Left hindlimb (tissue), 1 donor: Measurements from ENCODE around the gene ATRN.
"Not testable (repeated sequence)": the region's sequence is repeated elsewhere in the genome, so short reads cannot be mapped to it uniquely, and the experiment has no call there.

ENCODE experiments used
- DNase-seq: peaks from one replicate; pipeline ENCODE4 v3.0.0-alpha.2; 2018

Gene ATRN

DNA sequence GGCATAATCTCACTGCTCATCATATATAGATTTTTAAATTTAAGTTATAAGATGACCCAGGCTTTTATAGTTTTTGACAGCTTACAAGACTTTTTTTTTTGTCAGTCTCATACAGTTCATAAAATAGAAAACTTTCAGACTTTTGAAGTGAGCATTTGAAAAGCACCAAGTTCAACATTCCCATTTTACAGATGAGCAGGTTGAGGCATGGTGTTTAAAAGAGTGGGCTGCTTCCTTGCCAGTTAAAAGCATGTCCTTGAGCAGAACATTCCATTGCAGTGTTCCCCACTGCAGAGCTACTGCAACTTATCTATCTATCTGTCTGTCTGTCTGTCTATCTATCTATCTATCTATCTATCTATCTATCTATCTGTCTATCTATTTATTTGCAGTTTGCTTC is 105.5 kb downstream of the ATRN start:
- no peak for DNase-seq

DNA sequence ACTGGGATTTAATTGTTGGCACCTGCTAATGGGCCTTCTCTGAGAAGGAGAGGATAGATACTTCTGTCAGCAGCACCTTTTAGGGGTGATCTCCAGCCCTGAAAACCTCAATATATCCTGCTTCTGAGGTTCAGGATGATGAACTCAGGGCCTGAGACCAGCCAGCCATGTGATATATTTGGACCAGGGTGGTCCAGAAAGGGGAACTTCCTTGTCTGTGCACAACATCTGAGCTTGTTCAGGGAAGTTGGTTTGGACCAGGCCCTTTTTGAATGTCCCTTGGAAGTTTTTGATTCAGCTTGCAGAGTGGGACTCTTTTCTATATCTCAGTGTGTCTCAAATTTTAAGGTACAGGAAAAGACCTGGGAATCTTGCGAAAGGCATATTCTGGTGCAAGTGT is 106.5 kb downstream of the ATRN start:
- no peak for DNase-seq

DNA sequence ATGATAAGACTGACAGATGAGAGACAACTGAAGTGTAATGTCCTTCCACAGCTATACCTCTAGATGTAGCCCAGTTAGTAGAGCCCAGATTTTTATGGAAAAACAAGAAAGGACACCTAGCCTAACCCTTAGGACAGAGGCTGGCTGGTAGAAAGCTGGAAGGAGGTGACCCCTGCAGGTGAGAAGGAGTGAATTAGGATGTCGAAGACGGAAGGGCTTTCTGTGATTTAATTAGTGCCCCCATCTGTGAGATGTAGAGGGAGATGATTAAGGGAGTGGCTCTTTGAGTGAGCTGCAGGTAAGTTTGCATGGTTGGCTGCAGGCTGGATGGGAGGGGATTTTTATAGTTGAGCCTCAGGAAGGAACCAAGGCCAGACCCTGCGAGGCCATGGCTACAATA is 109.6 kb downstream of the ATRN start:
- no peak for DNase-seq

DNA sequence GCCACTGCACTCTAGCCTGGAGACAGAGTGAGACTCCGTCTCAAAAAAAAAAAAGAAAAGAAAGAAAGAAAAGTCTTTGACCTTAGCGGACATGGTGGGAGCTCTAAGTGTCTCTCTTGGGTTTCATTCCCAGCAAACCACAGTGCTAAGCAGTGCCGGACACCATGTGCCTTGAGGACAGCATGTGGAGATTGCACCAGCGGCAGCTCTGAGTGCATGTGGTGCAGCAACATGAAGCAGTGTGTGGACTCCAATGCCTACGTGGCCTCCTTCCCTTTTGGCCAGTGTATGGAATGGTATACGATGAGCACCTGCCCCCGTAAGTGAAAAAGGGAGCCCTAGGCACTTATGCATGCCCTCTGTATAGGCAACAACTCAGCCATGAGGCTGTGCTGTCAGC is 112.9 kb downstream of the ATRN start:
- no peak for DNase-seq

DNA sequence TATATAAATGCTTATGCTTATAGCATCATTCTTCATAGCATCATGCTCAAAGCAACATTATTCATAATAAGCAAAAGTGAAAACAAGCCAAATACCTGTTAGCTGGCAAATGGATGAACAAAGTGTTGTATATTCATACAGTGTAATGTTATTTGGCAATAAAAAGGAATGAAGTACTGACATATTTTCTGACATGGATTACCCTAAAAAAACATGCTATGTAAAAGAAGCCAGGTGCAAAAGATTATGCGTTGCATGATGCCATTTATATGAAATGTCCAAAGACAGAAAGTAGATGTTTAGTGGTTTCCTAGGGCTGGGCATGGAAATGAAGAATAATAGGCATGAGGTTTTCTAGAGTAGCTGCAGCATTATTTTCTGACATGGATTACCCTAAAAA is 115.3 kb downstream of the ATRN start:
- DNase-seq = no peak

DNA sequence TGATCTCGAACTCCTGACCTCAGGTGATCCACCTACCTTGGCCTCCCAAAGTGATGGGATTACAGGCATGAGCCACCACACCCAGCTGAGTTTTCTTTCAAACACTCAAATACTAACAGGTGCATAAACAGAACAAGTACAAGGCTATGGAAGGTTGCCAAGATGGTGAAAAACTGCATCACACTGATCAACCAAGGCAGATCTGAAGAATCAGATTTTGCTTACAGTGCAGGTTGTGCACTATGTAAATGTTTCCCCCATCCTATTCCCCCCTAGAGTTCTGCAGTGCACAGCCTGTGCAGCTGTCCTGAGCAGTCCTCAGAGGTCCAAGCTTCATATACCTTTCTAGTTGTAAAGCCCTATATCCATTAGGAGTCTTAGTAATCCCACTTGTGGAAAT is 119.3 kb downstream of the ATRN start:
- DNase-seq = no peak

DNA sequence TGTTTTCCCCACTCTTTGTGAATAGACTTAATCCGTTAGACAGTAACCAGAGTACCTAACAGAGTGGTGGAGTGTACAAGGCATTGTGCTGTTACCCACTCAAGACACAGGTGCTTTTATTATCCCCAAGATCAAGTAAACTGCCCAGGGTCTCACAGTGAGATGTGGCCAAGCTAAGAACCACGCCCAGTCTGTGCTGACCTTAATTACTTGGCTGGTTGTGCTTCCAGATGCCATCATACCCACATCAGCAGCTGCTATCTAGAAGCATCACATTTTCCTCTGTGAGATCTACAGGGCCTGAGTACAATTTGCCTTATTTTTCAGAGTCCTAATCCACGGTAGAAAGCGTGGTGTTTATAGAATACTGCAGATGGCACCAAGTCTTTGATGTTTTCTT is 122.1 kb downstream of the ATRN start:
- no peak for DNase-seq

DNA sequence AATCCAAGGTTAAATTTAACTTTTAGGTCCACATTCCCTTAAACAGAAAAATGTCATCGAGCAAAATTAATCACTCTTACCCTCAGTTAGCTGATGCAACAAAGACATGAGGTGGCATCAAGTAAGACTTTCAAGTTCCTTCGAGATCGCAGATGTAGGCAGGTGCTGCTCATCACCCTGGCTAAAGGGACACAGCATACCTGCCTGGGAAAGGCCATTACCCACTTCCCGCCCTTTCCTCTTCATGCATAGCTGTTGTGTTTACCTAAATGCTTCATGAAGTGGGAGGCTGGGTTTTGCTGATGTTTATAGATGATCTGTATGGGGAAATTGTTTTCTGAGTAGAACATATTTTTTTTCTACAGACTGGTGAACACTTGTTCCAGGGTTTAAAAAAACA is 124.7 kb downstream of the ATRN start:
- no peak for DNase-seq

DNA sequence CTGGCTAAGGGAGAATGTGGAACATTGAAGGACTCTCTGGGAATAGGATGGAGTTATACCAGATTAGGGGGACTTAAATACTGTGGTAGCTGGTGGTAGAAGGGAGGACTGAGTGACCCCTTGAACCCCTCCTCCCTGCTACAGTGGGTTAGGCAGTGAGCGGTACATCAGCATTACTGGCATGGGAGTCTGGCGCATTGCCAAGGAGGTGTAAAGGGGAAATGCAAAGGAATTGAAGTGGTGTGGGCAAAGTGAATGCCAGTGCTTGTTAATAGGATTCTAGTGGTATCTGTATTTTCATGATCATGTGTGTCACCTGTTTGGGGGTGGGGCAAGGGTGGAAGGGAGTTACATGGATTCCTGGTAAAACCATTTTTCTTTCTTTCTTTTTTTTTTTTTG is 132.3 kb downstream of the ATRN start:
- DNase-seq = no peak

DNA sequence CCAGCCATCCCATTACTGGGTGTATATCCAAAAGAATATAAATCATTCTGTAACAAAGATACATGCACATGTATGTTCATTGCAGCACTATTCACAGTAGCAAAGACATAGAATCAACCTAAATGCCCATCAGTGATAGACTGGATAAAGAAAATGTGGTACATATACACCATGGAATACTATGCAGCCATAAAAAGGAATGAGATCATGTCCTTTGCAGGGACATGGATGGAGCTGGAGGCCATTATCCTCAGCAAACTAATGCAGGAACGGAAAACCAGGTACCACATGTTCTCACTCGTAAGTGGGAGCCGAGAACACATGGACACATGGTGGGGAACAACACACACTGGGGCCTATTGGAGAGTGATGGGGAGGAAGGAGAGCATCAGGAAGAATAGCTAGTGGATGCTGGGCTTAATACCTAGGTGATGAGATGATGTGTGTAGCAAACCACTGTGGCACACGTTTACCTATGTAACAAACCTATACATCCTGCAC is 134.6 kb downstream of the ATRN start:
- not testable (repeated sequence) for DNase-seq

DNA sequence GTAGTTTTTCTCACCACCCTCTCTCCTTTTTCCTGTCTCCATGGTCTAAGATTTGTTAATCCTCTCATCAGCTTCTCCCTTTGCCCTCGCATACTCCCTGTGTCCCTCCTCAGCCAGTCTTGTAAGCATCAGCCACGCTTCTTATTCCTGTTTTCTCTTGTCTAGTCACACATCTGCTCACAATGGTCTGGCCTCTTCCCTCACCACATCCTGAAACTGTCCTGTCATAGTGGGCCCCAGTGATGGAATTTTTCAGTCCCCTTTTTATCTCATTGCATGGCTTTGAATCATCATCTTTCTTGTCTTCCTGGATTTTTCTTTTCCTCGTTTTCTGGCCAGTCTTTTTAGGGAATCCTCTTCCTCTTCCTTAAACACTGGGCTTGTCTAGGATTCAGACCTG is 135.2 kb downstream of the ATRN start:
- no peak for DNase-seq

DNA sequence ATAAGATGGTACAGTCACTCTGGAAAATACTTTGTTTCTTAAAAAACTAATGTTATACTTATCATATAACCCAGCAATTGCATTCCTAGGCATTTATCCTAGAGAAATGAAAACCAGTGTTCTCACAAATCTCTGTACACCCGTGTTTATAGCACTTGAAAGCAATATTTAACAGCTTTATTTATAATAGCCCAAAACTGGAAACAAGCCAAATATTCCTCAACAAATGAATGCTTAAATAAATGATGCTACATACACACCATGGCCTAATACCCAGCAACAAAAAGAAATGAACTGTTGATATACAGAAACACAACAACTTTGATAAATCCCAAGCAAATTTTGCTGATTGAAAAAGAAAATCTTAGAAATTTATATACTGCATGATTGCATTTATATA is 141.1 kb downstream of the ATRN start:
- DNase-seq = no peak

DNA sequence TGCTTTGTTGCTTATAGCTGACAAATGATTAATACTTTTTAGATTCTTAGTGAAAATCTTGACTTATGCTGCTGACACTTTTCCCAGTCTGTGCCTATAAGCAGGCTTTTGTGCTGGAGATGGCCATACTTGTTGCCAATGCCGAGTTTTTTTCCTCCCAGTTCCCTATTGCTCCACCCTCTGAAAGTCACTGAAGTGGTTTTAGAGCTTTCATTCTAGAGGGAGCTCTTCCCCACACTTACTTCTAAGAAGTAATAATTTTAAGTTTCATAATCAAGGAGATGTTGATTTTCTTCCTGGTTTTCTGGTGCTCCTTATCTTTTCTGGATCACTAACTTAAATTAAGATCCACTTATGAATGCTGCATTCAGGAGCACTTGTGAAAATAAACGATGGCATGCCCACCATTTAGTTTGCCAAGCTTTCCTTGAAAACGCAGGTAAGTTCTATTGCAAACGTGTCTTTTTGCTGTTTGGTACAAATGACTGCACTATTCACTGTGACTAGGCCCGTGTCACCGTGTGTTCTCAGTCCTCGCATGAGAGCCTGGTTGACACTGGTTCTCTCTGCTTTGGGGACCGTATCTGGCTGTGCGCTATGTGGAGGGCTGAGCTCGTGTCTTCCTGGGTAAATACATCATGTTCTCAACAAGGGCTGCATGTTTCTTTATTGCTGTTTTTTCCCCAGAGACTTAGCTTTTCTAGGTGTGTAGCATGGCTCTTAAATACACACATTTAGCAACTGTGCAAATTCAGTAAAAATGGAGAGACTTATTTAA is 142.2 kb downstream of the ATRN start:
- DNase-seq = no peak

DNA sequence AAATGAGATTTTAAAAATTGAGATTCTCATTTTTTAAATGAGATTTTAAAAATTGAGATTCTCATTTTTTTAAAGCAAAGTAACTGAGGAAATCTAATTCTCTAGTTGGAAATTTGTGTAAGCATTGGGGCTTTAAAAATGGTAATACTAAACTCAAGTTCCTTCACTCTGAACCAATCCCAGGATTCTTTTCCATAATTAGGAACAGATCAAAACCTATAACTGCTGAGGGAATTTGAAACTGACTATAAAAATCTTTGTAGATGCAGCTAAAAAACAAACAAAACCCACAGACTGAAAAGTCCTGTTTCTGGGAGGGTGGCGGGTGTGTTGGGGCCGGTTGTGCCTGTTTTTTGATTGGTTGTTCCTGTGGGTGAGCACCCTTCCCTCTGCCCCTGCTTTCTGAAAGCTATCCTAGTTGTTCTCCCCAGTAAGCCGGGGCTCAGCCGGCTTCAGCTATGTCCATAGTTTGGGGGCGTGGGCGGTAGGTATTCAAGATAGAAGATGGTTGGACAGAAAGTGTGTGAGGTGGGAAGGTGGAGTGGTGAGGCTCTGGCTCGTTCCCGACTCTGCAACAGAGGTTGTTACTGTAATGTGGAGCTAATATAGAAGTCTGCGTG is 143.1 kb downstream of the ATRN start:
- DNase-seq = no peak

DNA sequence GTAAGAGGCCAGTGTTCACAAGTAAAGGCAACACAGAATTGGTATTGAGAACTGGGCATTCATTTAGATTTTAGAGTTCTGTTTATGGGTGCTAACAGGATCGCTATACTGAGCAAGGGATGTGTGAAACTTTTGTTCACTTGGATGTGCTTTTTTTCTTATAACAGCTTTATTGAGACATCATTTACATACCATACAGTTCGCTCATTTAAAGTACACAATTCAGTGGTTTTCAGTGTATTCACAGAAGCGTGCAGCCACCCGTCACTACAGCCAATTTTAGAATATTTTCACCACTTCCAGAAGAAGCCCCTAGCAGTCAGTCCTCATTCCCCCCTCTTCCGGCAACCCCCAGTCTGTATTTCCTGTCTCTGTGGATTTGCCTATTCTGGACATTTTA is 143.6 kb downstream of the ATRN start:
- no peak for DNase-seq

DNA sequence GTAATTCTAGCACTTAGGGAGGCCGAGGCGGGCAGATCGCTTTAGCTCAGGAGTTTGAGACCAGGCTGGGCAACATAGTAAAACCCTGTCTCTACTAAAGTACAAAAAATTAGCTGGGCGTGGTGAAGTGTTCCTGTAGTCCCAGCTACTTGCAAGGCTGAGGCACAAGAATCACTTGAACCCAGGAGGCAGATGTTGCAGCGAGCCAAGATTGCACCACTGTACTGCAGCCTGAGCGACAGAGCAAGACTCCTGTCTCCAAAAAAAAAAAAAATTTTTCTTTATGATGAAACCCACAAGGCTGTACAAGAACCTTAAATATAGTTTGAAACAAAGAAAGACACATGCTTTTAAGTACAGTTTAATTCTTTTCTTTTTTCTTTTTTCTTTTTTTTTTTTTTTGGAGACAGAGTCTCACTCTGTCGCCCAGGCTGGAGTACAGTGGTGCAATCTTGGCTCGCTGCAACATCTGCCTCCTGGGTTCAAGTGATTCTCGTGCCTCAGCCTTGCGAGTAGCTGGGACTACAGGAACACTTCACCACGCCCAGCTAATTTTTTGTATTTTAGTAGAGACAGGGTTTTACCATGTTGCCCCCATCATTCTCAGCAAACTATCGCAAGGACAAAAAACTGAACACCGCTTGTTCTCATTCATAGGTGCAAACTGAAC is 144.5 kb downstream of the ATRN start:
- not testable (repeated sequence) for DNase-seq

DNA sequence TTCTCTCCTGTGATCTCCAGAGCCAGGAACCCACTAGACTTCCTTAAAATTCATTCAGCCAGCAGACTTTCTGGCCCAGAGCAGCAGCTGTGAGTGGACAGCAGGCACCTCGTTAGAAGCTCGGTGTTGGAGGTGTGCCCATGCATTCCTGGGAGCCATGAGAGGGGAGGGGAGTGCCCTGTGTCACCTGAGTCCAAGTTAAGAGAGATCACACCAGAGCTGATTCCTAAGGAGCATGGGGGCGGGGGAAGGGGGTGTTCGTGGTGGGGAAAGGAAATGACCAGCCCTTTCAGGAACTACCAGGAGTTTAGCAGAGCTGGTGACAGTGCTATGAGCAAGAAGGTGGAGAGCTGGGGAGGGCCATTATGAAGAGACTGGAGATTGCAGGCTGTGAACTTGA is 145.4 kb downstream of the ATRN start:
- DNase-seq = no peak

DNA sequence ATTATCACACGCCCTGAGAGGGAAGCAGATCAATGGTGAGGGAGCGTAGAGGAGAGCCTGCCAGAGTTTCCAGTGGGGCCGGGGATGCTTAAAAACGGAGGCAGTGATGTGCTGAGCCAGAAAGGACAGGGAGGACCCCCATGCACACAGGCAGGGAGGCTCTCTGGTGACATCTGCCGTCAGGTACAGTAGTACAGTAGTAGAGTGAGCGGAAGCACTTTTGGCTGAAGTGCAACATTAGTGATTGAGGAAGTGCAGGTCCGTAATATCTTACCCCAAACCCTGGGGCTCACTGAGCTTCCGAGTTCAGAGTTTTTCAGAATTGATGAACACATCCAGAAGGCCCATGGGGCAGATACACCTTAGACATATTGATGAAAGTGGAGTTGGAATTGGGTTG is 150.3 kb downstream of the ATRN start:
- no peak for DNase-seq

DNA sequence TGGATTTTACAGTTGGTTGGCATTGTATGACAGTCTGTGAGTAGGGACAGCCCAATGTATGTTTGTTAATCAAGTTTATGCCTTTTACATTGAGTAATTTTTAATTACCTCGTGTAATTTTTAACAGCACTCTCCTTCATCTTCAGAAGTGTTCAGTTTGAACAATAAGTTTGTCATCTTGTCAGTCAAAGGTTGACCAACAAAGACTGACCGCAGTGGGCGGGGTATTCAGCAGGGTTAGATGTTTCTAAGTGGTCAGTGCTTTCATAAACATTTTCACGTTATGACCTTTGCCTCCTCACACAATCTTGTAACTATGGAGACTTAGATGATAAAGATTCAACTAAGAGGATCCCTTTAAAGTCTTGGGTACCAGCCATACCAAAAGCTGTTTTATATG is 151.6 kb downstream of the ATRN start:
- no peak for DNase-seq

DNA sequence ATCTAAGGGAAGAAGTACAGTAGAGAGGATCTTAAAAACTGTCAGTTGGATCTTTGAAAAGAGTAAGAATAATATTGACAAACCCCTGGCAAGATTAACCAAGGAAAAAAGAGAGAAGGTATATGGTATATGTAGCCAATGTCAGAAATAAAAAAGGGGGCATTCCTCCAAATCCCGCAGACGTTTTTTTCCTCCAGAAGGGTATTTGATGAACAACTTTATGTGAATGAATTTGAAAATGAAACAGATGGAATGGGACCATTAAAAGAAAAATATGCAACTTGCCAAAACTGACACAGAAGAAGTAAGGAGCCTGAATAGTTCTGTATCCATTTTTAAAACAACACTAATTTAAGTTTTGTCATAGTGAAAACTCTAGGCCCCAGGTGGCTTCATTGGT is 156.7 kb downstream of the ATRN start:
- DNase-seq = no peak

DNA sequence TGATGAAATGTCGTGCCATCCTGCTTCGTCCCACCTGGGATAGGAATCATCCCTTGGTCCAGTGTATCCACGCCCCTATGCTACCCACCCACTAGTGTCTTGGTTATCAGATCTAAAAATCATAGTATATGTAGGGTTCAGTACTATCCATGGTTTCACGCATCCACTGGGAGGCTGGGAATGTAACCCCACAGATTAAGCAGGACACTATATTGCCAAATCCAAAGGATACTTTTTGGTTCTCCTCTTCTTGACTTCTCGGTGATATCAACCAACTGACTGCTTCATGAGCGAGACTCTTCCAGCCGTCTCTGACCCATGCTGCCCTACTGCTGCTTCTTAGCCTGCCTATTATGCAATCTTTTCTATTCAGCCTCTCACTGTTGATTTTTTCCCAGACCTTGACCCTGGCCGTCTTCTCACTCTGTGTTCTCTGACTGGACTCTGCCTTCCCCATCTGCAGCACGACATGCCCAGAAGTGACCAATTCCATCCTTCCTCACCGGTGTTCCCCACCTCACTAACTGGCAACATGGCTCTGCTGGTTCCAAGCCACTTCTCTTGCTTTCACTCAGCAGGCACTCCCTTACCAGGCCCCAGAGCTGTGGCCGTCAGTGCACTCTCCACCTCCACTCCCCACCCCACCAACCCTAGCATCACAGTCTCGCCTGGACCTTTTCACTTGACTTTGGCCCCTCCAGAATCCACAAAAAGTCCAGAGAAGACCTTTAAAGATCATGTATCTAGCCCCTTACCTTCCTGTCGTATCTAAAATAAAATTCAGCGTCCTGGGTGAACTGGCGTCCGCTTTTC is 157.9 kb downstream of the ATRN start:
- DNase-seq = no peak

DNA sequence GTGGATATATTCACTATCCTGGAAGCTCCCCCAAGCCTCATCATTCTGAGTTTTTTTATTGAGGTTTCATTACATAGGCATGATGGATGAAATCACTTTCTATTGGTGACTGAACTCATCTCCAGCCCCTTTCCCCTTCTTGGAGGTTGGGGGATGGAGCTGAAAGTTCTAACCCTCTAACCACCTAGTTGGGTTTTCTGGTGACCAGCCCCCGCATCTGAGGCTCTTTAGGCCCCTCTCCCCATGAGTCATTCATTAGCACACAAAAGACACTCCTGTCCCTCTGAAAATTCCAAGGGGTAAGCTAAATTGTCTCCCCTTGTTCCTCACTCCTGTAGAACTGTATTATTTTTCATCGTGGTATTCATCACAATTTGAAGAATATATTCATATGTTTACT is 159.1 kb downstream of the ATRN start:
- no peak for DNase-seq

DNA sequence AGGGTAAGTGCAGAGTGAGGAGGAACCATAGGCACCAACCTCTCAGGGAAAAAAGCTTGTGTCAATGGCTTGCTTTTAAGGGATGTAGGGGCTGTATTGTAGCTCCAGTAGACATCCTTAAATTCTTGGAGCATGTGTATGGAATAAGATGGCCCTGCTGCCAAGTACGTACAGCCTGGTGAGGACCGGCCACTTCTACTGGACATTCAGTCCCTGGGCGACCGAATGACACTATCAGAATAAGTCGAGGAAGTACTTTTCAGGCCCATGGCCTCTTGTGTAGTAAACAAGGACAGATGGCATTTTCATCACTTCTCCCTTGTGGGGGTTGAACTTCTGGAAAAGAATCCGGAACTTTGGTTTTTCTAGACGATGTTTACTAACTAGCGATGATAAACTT is 159.6 kb downstream of the ATRN start:
- DNase-seq = no peak
